ENCODE data around the gene EP300. TPM values are rescaled to one million over a fixed set of nuclear protein-coding genes. Genes with fewer than 3 reads are reported as not detected.

Gene EP300
- polyA plus RNA-seq, 10 donors, result 28.4 to 47.6 (median 37.0) TPM

GRCh38 chr22:41204992-41205900 is 112.9 kb downstream of the EP300 start, which contains the start of gene L3MBTL2:
L3MBTL2 (plus strand) TSS chr22:41205312; CDS start chr22:41205363, 51 bp downstream.
- peak; percentile 95 to 97 (median 95) for DNase-seq

DNA sequence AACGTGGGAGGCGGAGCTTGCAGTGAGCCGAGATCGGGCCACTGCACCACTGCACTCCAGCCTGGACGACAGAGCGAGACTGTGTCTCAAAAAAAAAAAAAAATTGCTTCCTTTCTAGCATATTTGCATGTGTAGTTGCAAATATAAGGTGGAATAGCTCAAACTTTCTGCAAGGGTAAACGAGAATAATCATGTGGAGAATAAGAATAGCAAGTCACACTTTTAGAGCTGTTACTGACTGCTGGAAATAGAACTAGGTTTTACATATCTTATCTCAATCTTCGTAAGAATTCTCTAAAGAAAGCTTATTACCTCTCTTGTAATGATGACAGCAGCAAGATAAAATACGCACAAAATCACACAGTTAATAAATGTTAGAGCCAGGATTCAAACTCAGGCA is 114.3 kb downstream of the EP300 start:
- DNase-seq, result no peak

GRCh38 chr22:41215409-41215808 is 123.0 kb downstream of the EP300 start:
- no peak for DNase-seq

- no peak for DNase-seq
Measured at GRCh38 chr22:41215926-41216325, 123.5 kb downstream of the EP300 start.

GRCh38 chr22:41216984-41217383 is 124.6 kb downstream of the EP300 start:
- DNase-seq, result peak in 1 of 3 donors; percentile 22

GRCh38 chr22:41217553-41218157 is 125.3 kb downstream of the EP300 start:
- peak; percentile 45 to 69 (median 55) for DNase-seq

GRCh38 chr22:41222846-41223507 is 130.6 kb downstream of the EP300 start:
- no peak for DNase-seq

GRCh38 chr22:41223535-41223934 is 131.1 kb downstream of the EP300 start:
- no peak for DNase-seq

- DNase-seq, result no peak
Measured at GRCh38 chr22:41226723-41227655, 134.6 kb downstream of the EP300 start.

- no peak for DNase-seq
Measured at GRCh38 chr22:41229215-41229614, 136.8 kb downstream of the EP300 start.

Other genes starting within 250 kb of the EP300 start
- gene ST13, start 236.0 kb upstream of the EP300 start, polyA plus RNA-seq (ENCODE audit: insufficient read length in 10 of 10), result 100 to 1,000 TPM; 388 to 473 (median 435) TPM
- 10 to 100 TPM in 9 of 10 donors, 1 to 10 TPM in 1; 8.6 to 18.9 (median 12.3) TPM for gene XPNPEP3, start 235.4 kb upstream of the EP300 start, polyA plus RNA-seq (ENCODE audit: insufficient read length in 10 of 10)
- under 1 TPM; 0.19 to 0.91 (median 0.32) TPM for gene DNAJB7, start 230.5 kb upstream of the EP300 start, polyA plus RNA-seq (ENCODE audit: insufficient read length in 10 of 10)
- 10 to 100 TPM; 57.1 to 81.8 (median 64.0) TPM for gene RBX1, start 141.2 kb upstream of the EP300 start, polyA plus RNA-seq (ENCODE audit: insufficient read length in 10 of 10)
- gene L3MBTL2, start 112.7 kb downstream of the EP300 start, polyA plus RNA-seq (ENCODE audit: insufficient read length in 10 of 10), result 10 to 100 TPM; 12.2 to 16.9 (median 14.0) TPM
- 1 to 10 TPM; 3.0 to 4.3 (median 3.6) TPM for gene CHADL, start 148.3 kb downstream of the EP300 start, polyA plus RNA-seq (ENCODE audit: insufficient read length in 10 of 10)
- 10 to 100 TPM; 23.1 to 35.8 (median 27.5) TPM for gene RANGAP1, start 193.6 kb downstream of the EP300 start, polyA plus RNA-seq (ENCODE audit: insufficient read length in 10 of 10)
- gene ZC3H7B, start 208.9 kb downstream of the EP300 start, polyA plus RNA-seq (ENCODE audit: insufficient read length in 10 of 10), result 10 to 100 TPM; 33.7 to 52.2 (median 38.5) TPM